Motor neuron (in vitro differentiated cells): ENCODE results near the gene MEFV. TPM values are rescaled to one million over a fixed set of nuclear protein-coding genes. Genes with fewer than 3 reads are reported as not detected.
"Not testable (repeated sequence)": the region's sequence is repeated elsewhere in the genome, so short reads cannot be mapped to it uniquely, and the experiment has no call there.

Experiments
- ATAC-seq, 8 experiments: fragments of 200-7000 bp; cut with Tn5 transposase; replicated peaks in 6 of 8; 2 replicates each; pipeline ENCODE4 v1.8.0; 2021; ENCODE audit warnings: mild to moderate bottlenecking in 8 of 8, moderate library complexity in 8 of 8
- H3K27ac ChIP-seq, 2 donors: fragments of 250-450 bp; sonication (Bioruptor Pico); 2 replicates each; pipeline ENCODE4 v1.9.0; 2021; ENCODE audit warnings: antibody characterized with exemption in 2 of 2, mild to moderate bottlenecking in 2 of 2, moderate library complexity in 1 of 2
- H3K4me1 ChIP-seq, 2 donors: fragments of 250-450 bp; sonication (Bioruptor Pico); replicated peaks in 1 of 2; 2 replicates each; pipeline ENCODE4 v1.6.1; 2021; ENCODE audit warnings: antibody characterized with exemption in 2 of 2, mild to moderate bottlenecking in 2 of 2, moderate library complexity in 1 of 2
- H3K4me3 ChIP-seq, 5 donors: fragments of 250-450 bp; sonication (Bioruptor Pico); 2 replicates each; pipeline ENCODE4 v1.9.0; 2021; ENCODE audit warnings: antibody characterized with exemption in 5 of 5, mild to moderate bottlenecking in 5 of 5, moderate library complexity in 4 of 5
- WGBS, 10 experiments: fragments of 450-650 bp; shearing (Covaris generic); methylation state at CpG; one replicate each; pipeline ENCODE4 v1.0.0; 2022; 5-methylcytosine and 5-hydroxymethylcytosine counted together
- in situ Hi-C, 9 experiments: fragments of 400-800 bp; cut with MboI; loops; one replicate each; pipeline ENCODE4 v1.15.0; 2021; ENCODE audit warnings: low sequenced_read_pairs in 9 of 9, low pct_unique_long_range_greater_than_20kb in 2 of 9; ENCODE audit not compliant: unreplicated experiment in 9 of 9
- total RNA-seq, 8 experiments: library from RNA; unstranded; fragments of 300-600 nt; gene quantifications; 2 replicates each; pipeline versions ENCODE4 v1.2.3 to v1.2.4, GENCODE V29; 2022

Gene MEFV
- total RNA-seq, 8 experiments from 2014 or later: 0.05 to 0.47 (median 0.19) TPM; not detected in 2

GRCh38 chr16:3198334-3199072 lies 57.9 kb downstream of the MEFV start:
- in situ Hi-C loops: no loop called here
- ATAC-seq: no peak
- H3K4me1 ChIP-seq: peaks cover 4 to 9% of the 10 kb centered on the region in 2 donors
- WGBS, 10 experiments: 20 to 86% (median 65%) methylated on average over 1 to 9 of the region's 13 CpGs; no CpG with 5 or more reads in 3 of the 10 experiments
- H3K4me3 ChIP-seq: no peak overlapping the region
- H3K27ac ChIP-seq: no peak overlapping the region

- H3K4me3 ChIP-seq, in situ Hi-C loops, H3K27ac ChIP-seq, H3K4me1 ChIP-seq, ATAC-seq: not testable (repeated sequence)
- 0 to 67% (median 10%) methylated on average over 1 to 2 of the region's 3 CpGs; no CpG with 5 or more reads in 7 of the 10 experiments for WGBS, 10 experiments
Measured at GRCh38 chr16:3197694-3198333, 58.6 kb downstream of the MEFV start.

GRCh38 chr16:3195975-3196374 lies 60.5 kb downstream of the MEFV start:
- 6 to 78% (median 52%) methylated on average over 2 to 9 of the region's 10 CpGs; no CpG with 5 or more reads in 2 of the 10 experiments for WGBS, 10 experiments
- Histone ChIP-seq H3K4me1 (peaks cover 0 to 5% of the 10 kb centered on the region in 2 donors), H3K4me3 (no peak overlapping the region), H3K27ac (no peak overlapping the region)
- in situ Hi-C loops: no loop called here
- no peak for ATAC-seq

- H3K4me1 ChIP-seq: peaks cover 0 to 5% of the 10 kb centered on the region in 2 donors
- no peak overlapping the region for H3K27ac ChIP-seq
- WGBS, 10 experiments: 36 to 88% (median 73%) methylated on average over 2 to 16 of the region's 20 CpGs
Measured at GRCh38 chr16:3194792-3195191, 61.6 kb downstream of the MEFV start.

GRCh38 chr16:3193221-3194212 lies 62.9 kb downstream of the MEFV start:
- Histone ChIP-seq H3K27ac (no peak overlapping the region), H3K4me3 (no peak overlapping the region), H3K4me1 (peaks cover 0 to 5% of the 10 kb centered on the region in 2 donors)
- no peak for ATAC-seq
- in situ Hi-C loops: no loop called here
- 48 to 100% (median 77%) methylated on average over 1 to 31 of the region's 49 CpGs; no CpG with 5 or more reads in 1 of the 10 experiments for WGBS, 10 experiments

More at GRCh38 chr16:3194792-3195191, 61.6 kb downstream of the MEFV start:
- no peak for ATAC-seq
- in situ Hi-C loops: no loop called here
- no peak overlapping the region for H3K4me3 ChIP-seq

- no peak for ATAC-seq
- WGBS, 10 experiments: 27 to 100% (median 74%) methylated on average over 4 to 24 of the region's 36 CpGs; no CpG with 5 or more reads in 2 of the 10 experiments
- in situ Hi-C loops: no loop called here
- H3K27ac ChIP-seq: no peak overlapping the region
- peaks cover 0 to 5% of the 10 kb centered on the region in 2 donors for H3K4me1 ChIP-seq
- H3K4me3 ChIP-seq: no peak overlapping the region
Measured at GRCh38 chr16:3192476-3193019, 63.9 kb downstream of the MEFV start.

Other genes with a start within 250 kb of the MEFV start
- 1 to 10 TPM in 1 of 8 experiments, under 1 TPM in 7; 0.15 to 1.9 (median 0.32) TPM for gene CLDN9, start 243.7 kb downstream of the MEFV start, total RNA-seq
- gene CLDN6, start 238.4 kb downstream of the MEFV start, total RNA-seq: 1 to 10 TPM in 4 of 8 experiments, under 1 TPM in 4; 0.27 to 6.0 (median 1.3) TPM
- gene TNFRSF12A, start 236.3 kb downstream of the MEFV start, total RNA-seq: 100 to 1,000 TPM in 1 of 8 experiments, 10 to 100 TPM in 4, 1 to 10 TPM in 3; 4.3 to 144 (median 14.3) TPM
- 10 to 100 TPM; 30.2 to 71.4 (median 40.8) TPM for gene HCFC1R1, start 232.7 kb downstream of the MEFV start, total RNA-seq
- 10 to 100 TPM in 6 of 8 experiments, 1 to 10 TPM in 2; 6.8 to 32.1 (median 14.0) TPM for gene THOC6, start 232.6 kb downstream of the MEFV start, total RNA-seq
- gene BICDL2, start 219.7 kb downstream of the MEFV start, total RNA-seq: under 1 TPM; 0.11 to 0.95 (median 0.21) TPM
- gene MMP25, start 210.1 kb downstream of the MEFV start, total RNA-seq: 1 to 10 TPM in 3 of 8 experiments, under 1 TPM in 5; 0.11 to 1.7 (median 0.75) TPM
- 10 to 100 TPM in 3 of 8 experiments, 1 to 10 TPM in 3, under 1 TPM in 2; 0.22 to 41.3 (median 4.0) TPM for gene IL32, start 191.0 kb downstream of the MEFV start, total RNA-seq
- under 1 TPM in 6 of 8 experiments, not detected in 2; 0.17 to 0.71 (median 0.40) TPM for gene ZSCAN10, start 157.3 kb downstream of the MEFV start, total RNA-seq
- gene ZNF205, start 144.0 kb downstream of the MEFV start, total RNA-seq: 10 to 100 TPM in 7 of 8 experiments, 1 to 10 TPM in 1; 7.8 to 19.2 (median 14.9) TPM
- gene ZNF213, start 121.6 kb downstream of the MEFV start, total RNA-seq: 1 to 10 TPM; 2.6 to 9.6 (median 6.5) TPM
- 1 to 10 TPM in 1 of 8 experiments, under 1 TPM in 3, not detected in 4; 0.32 to 1.4 (median 0.85) TPM for gene OR1F1, start 68.4 kb downstream of the MEFV start, total RNA-seq
- 10 to 100 TPM in 3 of 8 experiments, 1 to 10 TPM in 5; 7.3 to 14.8 (median 9.3) TPM for gene ZNF200, start 21.5 kb downstream of the MEFV start, total RNA-seq
- gene ZNF263, start 26.9 kb upstream of the MEFV start, total RNA-seq: 10 to 100 TPM; 27.4 to 47.7 (median 31.9) TPM
- 10 to 100 TPM in 4 of 8 experiments, 1 to 10 TPM in 4; 6.8 to 19.2 (median 9.9) TPM for gene TIGD7, start 48.8 kb upstream of the MEFV start, total RNA-seq
- gene ZNF75A, start 48.9 kb upstream of the MEFV start, total RNA-seq: 10 to 100 TPM; 22.0 to 46.0 (median 37.2) TPM
- gene OR2C1, start 99.3 kb upstream of the MEFV start, total RNA-seq: under 1 TPM in 7 of 8 experiments, not detected in 1; 0.20 to 0.86 (median 0.31) TPM
- 10 to 100 TPM in 5 of 8 experiments, 1 to 10 TPM in 3; 7.8 to 22.9 (median 13.2) TPM for gene ZSCAN32, start 144.4 kb upstream of the MEFV start, total RNA-seq
- gene ZNF174, start 144.6 kb upstream of the MEFV start, total RNA-seq: 10 to 100 TPM in 5 of 8 experiments, 1 to 10 TPM in 3; 8.5 to 17.8 (median 10.7) TPM
- gene ZNF597, start 186.9 kb upstream of the MEFV start, total RNA-seq: 1 to 10 TPM; 2.0 to 5.1 (median 2.5) TPM
- 10 to 100 TPM; 15.1 to 53.4 (median 25.3) TPM for gene NAA60, start 187.0 kb upstream of the MEFV start, total RNA-seq
- gene C16orf90, start 238.9 kb upstream of the MEFV start, total RNA-seq: under 1 TPM in 3 of 8 experiments, not detected in 5; 0.11 to 0.47 (median 0.29) TPM
- gene CLUAP1, start 244.4 kb upstream of the MEFV start, total RNA-seq: 10 to 100 TPM; 18.1 to 39.1 (median 22.1) TPM